ENCODE results near the gene STK17A.

DNA sequence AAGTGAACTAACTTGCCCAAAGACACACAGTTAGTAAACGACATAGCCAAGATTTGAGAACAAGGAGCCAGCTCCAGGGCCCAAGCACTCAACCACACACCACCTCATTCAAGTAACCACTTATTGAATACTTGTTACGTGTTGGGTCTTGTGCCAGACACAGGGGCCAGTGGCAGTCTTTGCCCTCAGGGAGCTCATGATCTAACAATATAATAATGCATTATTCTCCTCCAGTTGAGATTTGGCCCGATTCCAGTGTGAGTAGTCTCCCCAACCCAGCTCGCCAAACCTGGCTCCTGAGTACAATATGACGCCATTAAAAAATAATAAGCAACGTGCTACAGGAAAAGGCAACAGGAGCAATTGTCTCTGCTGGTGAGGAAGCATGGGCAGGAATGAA lies 14.4 kb upstream of the STK17A start:
- no peak for TF ChIP-seq POLR2AphosphoS5 (IDR thresholded peaks at IDR 0.05; ENCODE audit: low read depth, low read length)
- no peak for TF ChIP-seq SIN3A (IDR thresholded peaks at IDR 0.05; ENCODE audit: borderline replicate concordance, insufficient read depth, low read length)
- no peak for TF ChIP-seq TAF1 (IDR thresholded peaks at IDR 0.05; ENCODE audit: borderline replicate concordance, insufficient read depth, low read length)
